ENCODE results near the gene MBOAT7.
"Not testable (repeated sequence)": the region's sequence is repeated elsewhere in the genome, so short reads cannot be mapped to it uniquely, and the experiment has no call there.

MBOAT7 gene

DNA sequence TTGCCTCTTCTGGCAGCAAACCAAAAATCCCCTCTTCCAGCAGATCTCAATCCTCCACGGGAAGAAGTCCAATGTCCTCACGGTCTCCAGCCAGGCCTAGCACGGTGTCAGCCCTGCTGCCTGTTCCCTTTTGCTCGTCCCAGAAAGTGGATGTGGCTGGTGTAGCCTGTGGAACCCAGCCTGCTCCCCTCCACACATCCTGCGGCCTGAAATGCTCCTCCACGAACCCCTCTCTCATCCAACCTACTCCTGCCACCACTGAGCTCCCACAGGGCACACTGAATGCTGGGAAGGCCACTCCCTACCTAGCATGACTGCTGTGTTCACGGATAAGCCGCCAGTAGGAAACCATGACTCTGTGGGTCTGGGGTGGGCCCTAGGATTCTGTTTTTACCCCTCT is 3.0 kb downstream of the MBOAT7 start:
- no peak for DNase-seq

DNA sequence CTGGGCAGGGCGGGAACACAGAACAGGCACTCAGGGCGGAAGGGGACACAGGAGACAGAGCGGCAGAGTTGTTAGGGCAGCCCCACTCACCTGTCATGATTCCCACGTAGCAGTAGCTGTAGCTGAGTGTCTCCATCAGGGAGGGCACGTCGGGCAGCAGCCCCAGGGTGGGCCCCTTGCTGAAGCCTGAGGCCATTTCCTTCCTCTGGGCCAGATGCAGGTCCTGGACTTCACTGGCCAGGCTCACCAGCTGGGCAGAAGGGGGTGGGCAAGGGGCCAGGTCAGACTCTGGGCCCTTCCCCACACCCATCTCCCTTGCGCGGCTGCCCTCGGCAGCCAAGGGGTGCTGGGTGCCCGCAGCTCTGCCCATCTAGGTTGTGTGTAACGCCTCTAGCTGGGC is 5.9 kb downstream of the MBOAT7 start:
- no peak for DNase-seq

DNA sequence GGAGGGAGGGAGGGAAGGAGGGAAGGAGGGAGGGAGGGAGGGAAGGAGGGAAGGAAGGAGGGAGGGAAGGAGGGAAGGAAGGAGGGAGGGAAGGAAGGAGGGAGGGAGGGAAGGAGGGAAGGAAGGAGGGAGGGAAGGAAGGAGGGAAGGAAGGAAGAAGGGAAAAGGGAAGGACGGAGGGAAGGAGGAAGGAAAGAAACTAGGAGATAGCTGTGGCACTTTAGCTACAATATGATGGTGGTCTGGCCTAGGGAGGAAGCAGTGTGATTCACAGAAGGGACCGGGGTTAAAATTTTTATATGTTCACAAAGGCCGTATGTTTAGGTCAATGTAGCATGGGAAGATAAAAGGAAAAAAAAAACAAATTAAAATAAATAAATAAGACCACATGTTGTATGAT is 7.5 kb downstream of the MBOAT7 start:
- not testable (repeated sequence) for DNase-seq

DNA sequence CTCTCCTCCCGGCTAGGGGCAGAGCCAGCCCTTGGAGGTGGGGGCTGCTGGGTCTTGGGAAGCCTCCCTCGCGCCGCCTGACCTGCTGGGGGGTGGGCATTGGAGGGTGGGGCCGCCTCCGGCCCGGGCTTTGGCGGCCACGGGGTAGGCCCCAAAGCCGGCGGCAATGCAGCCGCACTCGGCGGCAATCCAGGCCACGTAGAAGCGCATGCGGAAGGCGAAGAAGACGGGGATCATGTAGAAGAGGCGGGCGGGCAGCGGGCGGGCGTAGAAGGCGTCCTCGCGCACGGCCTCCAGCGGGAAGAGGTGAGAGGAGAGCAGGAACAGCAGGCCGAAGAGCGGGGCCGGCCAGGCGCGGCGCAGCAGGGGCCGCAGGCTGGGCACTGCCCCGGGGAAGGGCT is 8.7 kb downstream of the MBOAT7 start:
- no peak for DNase-seq

DNA sequence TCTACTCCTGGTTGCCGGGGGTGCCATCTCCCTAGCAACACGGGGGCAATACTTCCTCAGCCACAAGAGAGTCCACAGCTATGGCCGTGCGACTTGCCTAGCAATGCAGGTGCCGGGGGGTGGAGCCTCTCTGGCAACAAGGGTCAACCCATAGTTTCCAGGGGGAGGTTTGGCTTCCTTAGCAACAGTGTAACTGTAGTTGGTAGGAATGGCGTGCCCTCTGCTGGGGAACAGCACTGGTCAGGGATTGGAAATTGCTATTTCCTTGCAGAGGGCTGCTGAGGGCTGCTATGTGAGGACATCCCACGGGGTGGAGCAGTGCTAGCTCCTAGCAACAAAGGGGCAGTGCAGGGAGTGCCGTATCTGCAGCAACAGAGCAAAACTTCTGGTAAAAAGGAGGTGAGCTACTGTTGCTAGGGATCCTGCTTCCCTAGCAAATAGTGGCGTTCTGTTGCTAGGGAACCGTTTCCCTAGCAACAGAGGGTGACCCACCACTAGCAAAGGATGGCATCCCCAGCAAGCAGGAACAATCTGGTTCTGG is 9.4 kb downstream of the MBOAT7 start:
- no peak for DNase-seq

DNA sequence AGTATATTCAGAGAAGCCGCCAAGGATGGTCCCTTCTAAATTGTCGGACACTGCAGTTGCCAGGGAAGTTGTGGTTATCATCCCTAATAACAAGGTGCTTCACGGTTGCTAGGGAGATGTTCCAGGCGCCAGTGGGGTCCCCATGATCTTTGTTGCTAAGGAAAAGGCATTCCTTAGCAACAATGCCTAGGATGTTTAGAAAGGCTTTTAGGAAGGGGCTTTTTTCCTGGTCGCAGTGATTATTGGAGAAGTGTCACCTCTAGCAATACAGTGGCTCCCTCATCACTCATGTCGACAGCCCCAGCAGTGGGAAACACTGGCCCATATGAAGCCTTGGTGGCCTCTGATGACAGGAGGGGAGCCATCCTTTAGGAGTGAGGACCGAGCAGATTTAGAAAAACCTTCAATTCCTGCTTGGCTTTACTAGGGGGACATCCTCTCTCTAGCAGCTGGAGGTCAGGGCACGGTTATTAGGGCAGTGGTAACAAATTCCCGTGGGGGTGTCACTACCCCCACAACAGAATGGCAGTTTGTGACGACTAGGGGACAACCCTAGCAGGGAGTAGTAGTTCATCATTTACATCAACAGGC is 10.0 kb downstream of the MBOAT7 start:
- DNase-seq: no peak

DNA sequence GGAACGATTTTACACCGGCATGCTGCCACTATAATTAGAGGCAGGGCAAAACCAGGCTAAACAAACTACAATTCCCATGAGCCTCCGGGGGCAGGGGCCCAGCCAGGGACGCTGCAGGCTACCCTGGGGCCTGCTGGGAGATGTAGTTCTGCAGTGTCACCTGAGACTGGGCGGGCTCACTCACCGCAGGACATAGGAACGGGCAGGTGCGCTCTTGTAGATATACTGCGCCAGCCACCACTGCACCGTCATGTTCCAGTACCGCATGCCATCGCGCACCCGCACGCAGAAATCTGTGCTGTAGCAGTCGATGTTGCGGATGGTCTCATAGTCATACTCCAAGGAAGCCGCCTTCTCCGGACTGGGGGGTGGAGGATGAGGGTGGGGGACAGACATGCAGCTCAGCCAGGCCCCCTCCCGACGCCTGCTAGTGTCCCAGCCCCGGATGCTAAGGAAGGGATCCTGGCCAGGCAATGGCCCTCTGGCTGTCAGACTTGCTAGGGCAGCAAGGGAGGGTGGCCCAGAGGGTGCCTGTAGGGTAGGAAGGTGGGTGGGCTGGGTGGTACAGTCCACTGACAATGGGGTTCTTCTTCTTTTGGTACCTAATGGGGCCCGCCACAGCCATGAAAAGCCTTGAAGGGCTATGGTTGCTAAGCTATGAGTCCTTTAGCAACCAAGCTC is 10.7 kb downstream of the MBOAT7 start:
- DNase-seq: no peak

DNA sequence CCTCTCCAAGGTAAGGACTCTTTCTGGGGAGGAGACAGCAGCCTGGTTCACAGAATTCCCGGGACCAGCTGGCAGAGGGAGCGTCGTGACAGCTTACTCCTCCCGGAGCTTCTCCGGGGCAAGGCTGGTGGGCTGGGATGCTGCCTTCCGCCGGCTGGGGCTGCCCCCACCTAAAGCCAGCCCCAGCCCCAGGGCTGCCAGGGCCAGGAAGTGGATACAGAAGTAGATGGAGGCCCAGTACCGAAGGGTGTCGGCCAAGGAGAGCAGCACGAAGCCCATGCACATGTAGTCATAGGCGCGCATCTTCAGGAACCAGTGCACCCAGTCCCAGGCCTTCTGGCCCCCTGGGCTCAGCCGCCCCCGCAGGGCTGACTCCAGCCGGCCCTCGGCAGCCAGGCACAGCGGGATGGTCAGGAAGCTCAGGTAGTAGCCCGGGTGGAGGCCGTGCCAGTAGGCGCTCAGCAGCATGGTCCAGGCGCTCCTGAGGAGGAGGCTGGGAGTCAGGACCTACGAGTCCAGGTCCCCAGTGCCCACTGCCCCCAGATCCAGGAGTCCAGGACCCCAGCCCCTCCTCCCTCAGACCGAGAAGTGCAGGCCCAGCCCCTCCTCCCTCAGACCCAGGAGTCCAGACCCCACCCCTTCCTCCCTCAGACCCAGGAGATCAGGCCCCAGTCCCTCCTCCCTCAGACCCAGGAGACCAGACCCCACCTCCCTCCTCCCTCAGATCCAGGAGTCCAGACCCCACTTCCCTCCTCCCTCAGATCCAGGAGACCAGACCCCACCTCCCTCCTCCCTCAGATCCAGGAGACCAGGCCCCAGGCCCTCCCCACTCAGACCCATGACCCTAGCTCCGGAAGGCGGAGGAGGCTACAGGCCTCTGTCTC is 15.2 kb downstream of the MBOAT7 start:
- DNase-seq: no peak

DNA sequence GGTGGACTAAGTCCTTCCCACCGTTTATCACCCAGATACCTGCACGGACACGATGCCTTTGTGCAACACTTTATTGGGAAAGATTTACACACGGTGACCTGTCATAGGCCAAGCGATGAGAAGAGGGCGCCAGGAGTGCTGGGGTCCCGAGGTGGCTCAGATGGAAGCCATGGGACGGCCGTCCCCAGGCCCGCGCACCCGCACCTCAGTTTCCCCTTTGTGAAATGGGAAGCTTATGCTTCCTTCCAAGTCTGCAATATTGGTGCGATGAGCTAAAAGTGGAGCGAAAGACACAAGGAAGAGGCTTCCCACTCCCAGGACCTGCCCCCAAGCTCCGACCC is 16.1 kb downstream of the MBOAT7 start:
- no peak for DNase-seq

DNA sequence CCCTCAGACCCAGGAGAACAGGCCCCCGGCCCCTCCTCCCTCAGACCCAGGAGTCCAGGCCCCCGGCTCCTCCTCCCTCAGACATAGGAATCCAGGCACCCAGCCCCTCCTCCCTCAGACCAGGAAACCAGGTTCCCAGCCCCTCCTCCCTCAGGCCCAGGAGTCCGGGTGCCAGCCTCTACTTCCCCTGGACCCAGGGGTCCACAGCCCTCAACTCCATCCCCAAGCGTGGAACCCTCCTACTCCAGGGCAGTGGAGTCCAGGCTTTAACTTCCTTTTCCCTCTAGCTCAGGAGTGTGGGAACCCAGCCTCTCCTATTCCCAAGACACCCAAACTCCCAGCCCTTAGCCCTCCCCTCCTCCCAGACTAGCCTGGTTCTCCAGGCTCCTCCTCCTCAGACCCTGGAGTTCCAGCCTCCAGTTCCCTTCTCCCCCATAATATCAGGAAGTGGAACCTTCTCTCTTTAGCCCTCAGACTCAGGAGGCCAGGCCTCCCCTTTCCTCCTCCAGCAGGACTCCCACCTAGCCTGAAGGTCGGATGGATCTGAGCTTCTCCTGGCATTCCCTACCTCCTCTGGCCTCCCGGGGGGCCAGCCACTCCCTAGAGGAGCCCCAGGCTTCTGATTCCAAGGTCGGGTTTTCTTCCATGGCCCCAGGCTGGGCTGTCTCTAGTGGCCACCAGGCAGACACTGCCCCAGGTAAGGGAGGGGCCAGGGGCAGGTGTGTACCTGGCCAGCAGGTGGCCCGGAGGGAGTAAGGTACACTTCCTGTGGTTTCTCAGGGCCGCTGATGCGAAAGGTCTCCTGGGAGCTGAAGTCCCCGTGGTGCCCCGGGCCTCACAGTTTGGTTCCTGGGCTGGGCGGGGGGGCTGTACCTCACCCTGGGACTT is 16.7 kb downstream of the MBOAT7 start, which contains the start of gene TMC4:
TSS of gene TMC4 (minus strand) at position 690 of the 888 bp plus-strand sequence. CDS start at position 647, 43 bp downstream.
- peak; percentile 80 for DNase-seq

DNA sequence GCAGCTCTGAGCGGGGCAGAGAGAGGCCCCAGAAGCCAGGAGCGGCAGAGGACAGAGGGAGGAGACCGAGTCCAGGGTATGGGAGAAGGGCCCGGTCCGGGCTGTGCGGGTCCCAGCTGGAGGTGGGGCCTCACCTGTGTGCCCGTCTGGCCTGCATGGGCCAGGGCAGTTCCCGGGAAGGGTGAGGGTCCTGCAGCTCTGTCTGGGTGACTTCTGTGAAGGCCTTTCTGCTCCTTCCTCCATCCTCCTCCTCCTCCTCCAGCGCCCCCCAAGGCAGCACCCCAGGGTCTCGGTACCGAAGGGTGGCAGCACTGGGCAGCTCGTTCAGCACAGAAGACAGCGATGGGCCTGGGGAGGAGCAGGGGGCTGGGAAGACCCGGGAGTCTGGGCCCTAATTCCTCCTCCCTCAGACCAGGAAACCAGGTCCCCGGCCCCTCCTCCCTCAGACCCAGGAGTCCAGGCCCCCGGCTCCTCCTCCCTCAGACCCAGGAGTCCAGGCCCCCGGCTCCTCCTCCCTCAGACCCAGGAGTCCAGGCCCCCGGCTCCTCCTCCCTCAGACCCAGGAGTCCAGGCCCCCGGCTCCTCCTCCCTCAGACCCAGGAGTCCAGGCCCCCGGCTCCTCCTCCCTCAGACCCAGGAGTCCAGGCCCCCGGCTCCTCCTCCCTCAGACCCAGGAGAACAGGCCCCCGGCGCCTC is 17.5 kb downstream of the MBOAT7 start:
- not testable (repeated sequence) for DNase-seq

DNA sequence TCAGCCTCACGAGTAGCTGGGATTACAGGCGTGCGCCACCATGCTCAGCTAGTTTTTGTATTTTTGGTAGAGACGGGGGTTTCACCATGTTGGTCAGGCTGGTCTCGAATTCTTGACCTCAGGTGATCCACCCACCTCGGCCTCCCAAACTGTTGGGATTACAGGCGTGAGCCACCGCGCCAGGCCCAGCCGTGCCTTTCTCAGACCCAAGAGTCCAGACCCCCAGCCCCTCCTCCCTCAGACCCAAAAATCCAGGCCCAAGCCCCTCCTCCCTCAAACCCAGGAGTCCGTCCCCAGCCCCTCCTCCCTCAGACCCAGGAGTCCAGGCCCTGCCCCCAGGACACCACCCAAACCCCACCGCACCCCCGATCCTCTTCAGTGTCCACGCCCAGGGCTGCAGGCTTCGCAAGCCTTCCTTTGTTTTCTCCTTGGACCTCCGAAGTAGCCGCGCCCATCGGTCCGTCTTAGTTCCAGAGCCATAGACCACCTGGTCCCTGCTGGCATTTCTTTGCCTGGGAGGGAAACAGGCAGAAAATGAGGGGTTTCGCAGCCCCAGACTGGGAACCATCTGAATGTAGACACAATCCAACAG is 20.1 kb downstream of the MBOAT7 start:
- no peak for DNase-seq

DNA sequence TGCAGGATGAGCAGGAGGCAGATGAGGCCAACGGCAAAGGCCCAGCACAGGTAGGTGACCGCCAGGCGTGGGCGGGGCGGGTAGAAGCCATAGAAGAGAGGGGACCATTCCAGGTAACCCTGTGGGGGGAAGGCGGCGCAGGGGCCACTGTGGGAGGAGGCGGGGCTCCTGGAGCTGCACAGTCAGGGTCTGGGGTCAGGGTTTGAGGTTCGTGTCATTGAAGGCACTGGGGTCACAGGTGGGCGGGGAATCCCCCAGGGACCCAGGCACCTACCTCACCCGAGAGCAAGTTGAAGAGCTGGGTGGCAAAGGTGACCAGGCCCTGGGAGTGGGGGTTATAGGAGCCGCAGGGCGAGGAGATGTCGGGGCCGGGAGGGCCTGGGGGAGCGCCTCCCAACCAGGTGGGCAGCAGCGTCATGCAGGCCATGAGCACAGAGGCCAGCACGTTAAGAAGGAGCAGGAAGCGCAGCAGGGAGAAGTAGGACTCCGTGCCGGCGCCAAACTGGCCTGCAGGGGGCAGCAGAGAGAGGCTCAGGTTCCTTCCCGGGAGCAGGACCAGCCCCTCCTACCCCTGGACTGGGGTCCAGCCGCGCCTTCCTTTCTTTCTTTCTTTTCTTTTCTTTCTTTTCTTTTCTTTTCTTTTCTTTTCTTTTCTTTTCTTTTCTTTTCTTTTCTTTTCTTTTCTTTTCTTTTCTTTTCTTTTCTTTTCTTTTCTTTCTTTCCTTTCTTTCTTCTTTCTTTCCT is 21.0 kb downstream of the MBOAT7 start:
- DNase-seq: peak; percentile 66

DNA sequence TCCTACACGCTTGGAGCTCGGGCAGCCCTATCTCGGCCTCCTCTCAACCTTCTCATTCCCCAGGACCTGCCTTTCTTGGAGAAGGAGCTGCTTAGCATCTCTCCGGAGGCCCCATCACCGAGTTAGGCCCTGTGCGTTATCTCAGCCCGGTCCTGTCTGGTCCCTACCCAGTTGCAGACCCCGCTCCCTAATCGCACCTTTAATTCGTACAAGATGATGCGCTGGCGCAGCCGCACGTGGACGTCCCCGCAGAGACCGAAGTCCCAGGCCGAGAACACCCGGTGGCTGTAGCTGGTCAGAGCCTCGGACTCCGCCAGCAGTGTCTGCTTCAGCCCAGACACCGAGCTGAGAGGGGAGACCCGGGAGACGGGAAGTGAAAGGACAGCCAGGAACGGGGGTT is 24.2 kb downstream of the MBOAT7 start:
- no peak for DNase-seq

DNA sequence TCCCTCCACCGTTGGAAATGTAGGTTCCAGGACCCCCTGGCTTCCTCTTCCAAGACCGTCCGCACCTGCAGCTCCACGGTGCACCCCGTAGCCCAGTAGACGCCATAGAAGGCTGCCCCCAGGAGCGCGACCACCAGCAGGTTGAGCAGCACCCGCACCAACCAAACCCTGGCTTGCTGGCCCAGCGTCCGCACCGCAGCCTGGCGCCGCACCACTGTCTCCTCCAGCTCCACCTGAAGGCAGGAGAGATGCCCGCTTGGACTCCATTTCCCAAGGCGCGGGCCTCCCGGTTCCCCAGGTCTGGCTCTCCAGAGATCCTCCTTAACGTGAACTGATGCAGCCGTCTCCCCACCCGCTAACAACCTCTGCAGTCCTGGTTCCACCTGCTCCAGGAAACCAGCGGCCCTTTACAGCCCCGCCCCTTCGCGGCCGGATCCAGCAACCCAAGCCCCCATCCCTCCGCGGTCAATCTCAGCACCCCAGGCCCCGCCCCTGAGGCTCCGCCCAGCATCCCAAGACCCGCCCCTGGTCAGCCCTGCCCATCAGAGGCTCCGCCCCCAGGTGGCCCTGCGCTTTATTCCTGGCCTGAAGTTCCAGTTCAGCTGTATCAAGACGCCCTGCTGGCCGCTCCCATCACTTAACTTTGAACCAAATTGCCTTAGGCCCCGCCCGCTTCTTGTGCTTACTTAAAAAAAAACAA is 24.9 kb downstream of the MBOAT7 start:
- no peak for DNase-seq

DNA sequence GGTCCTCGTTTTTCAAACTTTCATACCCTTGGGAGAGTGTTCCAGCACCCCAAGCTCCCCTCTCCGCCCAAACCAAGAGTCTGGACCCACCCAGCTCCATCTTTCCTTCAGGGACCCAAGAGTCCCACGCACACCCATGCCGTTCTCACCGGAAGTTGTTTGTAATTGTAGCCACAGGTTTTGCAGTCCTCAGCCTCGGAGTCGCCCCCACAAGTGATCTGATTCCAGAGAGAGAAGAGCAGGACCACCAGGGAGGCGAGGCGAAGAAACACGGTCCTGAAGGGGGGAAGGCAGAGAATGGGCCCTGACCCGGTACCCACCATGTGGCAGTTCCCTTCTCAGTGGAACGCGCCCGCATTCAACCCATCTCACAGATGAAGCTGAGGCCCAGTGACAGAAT is 26.5 kb downstream of the MBOAT7 start:
- no peak for DNase-seq

DNA sequence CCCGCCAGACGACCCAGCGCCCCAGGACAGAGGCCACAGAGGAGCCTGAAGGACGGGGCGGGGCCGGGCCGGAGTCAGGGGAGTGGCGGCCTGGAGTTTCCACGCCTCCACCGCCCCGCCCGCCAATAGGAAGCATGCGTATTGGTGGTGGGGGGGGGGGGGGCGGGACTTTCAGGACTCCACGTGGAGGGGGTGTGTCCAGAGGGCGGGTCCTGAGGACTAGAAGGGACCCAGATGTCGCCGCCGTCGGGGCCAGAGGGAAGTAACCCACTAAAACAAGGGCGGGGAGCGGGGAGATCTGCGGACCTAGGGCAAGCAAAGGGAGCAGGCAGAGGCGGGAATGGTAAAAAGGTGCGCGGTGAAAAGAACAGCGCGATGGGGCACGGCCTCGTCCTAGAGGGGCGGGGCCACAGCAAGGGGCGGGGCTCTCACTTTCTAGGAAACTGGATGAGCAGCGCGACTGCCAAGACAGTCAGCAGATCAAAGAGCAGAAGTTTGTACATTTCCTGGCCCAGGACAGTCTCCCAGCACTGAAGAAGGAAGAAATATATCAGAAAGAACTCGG is 27.1 kb downstream of the MBOAT7 start:
- DNase-seq: peak; percentile 17

DNA sequence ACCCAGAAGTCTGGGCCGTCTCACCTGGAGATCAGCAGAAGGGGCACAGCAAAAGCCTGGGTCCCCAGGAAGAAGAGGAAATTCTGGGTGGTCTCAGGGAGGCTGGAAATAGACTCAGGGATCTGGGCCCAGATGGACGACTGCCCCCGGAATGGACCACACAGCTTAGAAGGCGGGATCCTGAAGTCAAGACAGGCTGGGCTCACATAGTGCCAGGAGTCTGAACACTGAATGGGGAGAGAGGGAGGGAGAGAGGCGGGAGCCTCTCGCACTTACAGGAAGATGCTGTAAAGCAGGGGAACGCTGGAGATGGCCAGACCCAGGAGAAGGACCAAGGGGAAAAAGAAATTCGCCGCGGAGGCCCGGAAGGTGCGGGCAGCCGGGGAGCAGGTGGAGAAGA is 28.5 kb downstream of the MBOAT7 start:
- peak; percentile 42 for DNase-seq

DNA sequence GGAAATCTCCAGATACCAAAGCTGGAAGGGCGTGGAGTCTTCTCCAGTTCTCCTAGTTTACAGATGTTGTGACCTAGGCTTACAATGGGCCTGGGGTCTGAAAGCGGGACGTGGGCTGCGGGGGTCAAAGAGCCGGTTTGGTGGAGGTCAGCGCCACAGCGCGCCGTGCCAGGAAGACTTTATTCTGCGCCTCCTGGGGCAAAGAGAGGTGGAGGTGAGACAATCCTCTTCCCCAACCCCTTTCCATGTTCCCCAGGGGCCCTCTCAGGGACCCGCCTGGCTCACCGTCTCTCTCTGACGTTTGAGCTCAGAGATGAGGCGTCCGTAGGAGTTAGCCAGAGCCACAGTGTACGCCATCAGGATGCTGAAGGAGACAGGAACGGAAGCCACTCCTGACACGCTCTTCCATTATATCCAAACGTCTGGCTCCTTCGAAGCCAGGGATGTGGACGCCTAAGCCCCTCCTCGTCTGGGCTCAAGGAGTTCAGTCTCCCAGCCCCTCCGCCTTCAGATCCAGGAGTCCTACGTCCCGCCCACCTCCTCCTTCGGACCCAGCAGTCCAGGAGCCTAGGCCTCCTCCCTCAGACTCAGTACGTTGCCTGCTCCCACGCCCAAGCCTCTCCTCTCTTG is 29.1 kb downstream of the MBOAT7 start:
- peak; percentile 76 for DNase-seq
